Fibroblast of villous mesenchyme (primary cell): ENCODE data around the gene ACTR1B. TPM values are rescaled to one million over a fixed set of nuclear protein-coding genes. Genes with fewer than 3 reads are reported as not detected.
"Not testable (repeated sequence)": the region's sequence is repeated elsewhere in the genome, so short reads cannot be mapped to it uniquely, and the experiment has no call there.

Experiments
- DNase-seq: peaks from one replicate; pipeline ENCODE4 v3.0.0-alpha.2; 2010; ENCODE audit warnings: low read depth
- H3K4me3 ChIP-seq: 2 replicates; pipeline ENCODE4 v1.5.1; 2011; ENCODE audit warnings: low read depth, mild to moderate bottlenecking, low read length
- CTCF ChIP-seq: IDR thresholded peaks from 2 replicates; pipeline ENCODE4 v1.5.1; 2012; ENCODE audit warnings: low read depth, mild to moderate bottlenecking, low read length; ENCODE audit not compliant: insufficient read depth
- total RNA-seq: library from RNA; depleted of rRNA; stranded (reverse); fragments of >200 nt; gene quantifications from 2 replicates; pipeline ENCODE4 v1.2.3, GENCODE V29; 2012

ACTR1B gene
- total RNA-seq = 70.4 and 71.2 TPM in 2 replicates

- TF ChIP-seq CTCF = peak; percentile 55
- DNase-seq = peak; percentile 98
- peak within 1 kb of the TSS; percentile 82 for H3K4me3 ChIP-seq
These were observed at the start of gene ACTR1B for GRCh38 chr2:97663962-97664635. Gene ACTR1B (minus strand): TSS chr2:97664044. CDS start chr2:97663890, 154 bp downstream.

GRCh38 chr2:97712693-97713295 lies 49.0 kb upstream of the ACTR1B start:
- no peak for TF ChIP-seq CTCF
- H3K4me3 ChIP-seq = no peak overlapping the region
- no peak for DNase-seq

- DNase-seq, H3K4me3 ChIP-seq: not testable (repeated sequence)
These were observed 48.3 kb upstream of the ACTR1B start for GRCh38 chr2:97712175-97712574.

GRCh38 chr2:97711394-97711711 lies 47.5 kb upstream of the ACTR1B start:
- DNase-seq = no peak
- H3K4me3 ChIP-seq = no peak overlapping the region
- TF ChIP-seq CTCF = no peak

GRCh38 chr2:97708608-97709007 lies 44.8 kb upstream of the ACTR1B start:
- H3K4me3 ChIP-seq = no peak overlapping the region
- no peak for DNase-seq
- TF ChIP-seq CTCF = no peak

- no peak overlapping the region for H3K4me3 ChIP-seq
- no peak for TF ChIP-seq CTCF
- DNase-seq = no peak
These were observed 44.2 kb upstream of the ACTR1B start for GRCh38 chr2:97708048-97708380.

GRCh38 chr2:97707362-97708047 lies 43.7 kb upstream of the ACTR1B start:
- no peak for TF ChIP-seq CTCF
- H3K4me3 ChIP-seq = no peak overlapping the region
- no peak for DNase-seq
